Activated CD4-positive, alpha-beta T cell treated with anti-CD3 and anti-CD28 coated beads for 36 hours (primary cell): ENCODE data around the gene NAPG. TPM values are rescaled to one million over a fixed set of nuclear protein-coding genes. Genes with fewer than 3 reads are reported as not detected.

Source experiments
- ATAC-seq: fragments of 200-7000 bp; cut with Tn5 transposase; one replicate; pipeline ENCODE4 v1.10.0; 2021; ENCODE audit warnings: mild to moderate bottlenecking, moderate library complexity
- CTCF ChIA-PET: fragments of 350-600 bp; sonication (Branson Sonifier 250); formaldehyde crosslinking; loops from one replicate; lab custom pipeline; 2021; ENCODE audit warnings: antibody characterized with exemption; lab: Charles Lee
- POLR2A ChIA-PET: fragments of 350-600 bp; sonication (Branson Sonifier 250); formaldehyde crosslinking; loops from one replicate; lab custom pipeline; 2021; ENCODE audit warnings: antibody characterized with exemption, inconsistent platforms; lab: Charles Lee
- DNase-seq: peaks from one replicate; pipeline ENCODE4 v3.0.0-alpha.2; 2020
- H3K27ac Mint-ChIP-seq: one replicate; pipeline ENCODE4 v1.8.0; 2021; ENCODE audit warnings: mixed read lengths
- H3K27me3 Mint-ChIP-seq: one replicate; pipeline ENCODE4 v1.8.0; 2021; ENCODE audit warnings: mixed read lengths
- H3K36me3 Mint-ChIP-seq: one replicate; pipeline ENCODE4 v1.8.0; 2021; ENCODE audit warnings: low read depth, mixed read lengths
- H3K4me1 Mint-ChIP-seq: one replicate; pipeline ENCODE4 v1.8.0; 2021; ENCODE audit warnings: mixed read lengths
- H3K4me3 Mint-ChIP-seq: one replicate; pipeline ENCODE4 v1.8.0; 2021; ENCODE audit warnings: mild to moderate bottlenecking, moderate library complexity, mixed read lengths
- H3K9me3 Mint-ChIP-seq: one replicate; pipeline ENCODE4 v1.8.0; 2021; ENCODE audit warnings: low read depth, mixed read lengths
- intact Hi-C, 2 experiments: fragments of 100-400 bp; cut with DNase I in 1 of 2; cut with micrococcal nuclease in 1 of 2; formaldehyde crosslinking; loops; one replicate each; pipeline versions ENCODE4 v1.14.2 to v1.15.1; 2022 to 2024; cut with DNase I, micrococcal nuclease
- total RNA-seq, 2 experiments: library from RNA; stranded (reverse); gene quantifications; one replicate each; pipeline ENCODE4 v1.2.3, GENCODE V29; 2021

The NAPG gene
- total RNA-seq, 2 experiments from 2014 or later: 28.6 to 31.0 TPM

DNA sequence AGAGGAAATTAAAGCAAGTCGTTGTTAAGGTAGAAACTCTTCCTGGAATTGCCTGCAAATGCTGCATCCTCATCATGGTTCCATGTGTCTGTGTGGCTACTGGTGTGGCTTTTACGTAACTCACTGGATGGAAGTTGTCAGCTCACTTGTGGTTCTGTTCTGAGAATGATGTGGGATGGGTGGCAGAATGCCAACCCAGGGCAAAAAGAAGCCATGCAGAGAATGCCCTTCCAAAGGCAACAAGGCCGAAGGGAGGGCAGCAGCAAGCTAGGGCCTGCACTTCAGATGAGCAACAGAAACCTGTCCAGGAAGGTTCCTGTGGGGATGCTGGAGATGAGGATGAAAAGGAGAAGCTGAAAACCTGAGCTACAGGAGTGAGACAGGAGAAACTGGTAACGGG lies 10.4 kb upstream of the NAPG start:
- POLR2A ChIA-PET: no interaction called here

GRCh38 chr18:10516078-10516477 lies 9.7 kb upstream of the NAPG start:
- ATAC-seq (no peak), DNase-seq (no peak)
- Mint-ChIP-seq H3K4me1 (peaks cover 4% of the 10 kb centered on the region), H3K36me3 (no peaks in the 10 kb centered on the region), H3K4me3 (no peak overlapping the region), H3K9me3 (no peaks in the 10 kb centered on the region), H3K27me3 (peaks cover 35% of the 10 kb centered on the region), H3K27ac (no peak overlapping the region)
- intact Hi-C loops: no loop called here
- ChIA-PET CTCF (interaction anchor here (5.2 kb wide), 1 partner anchor 24 kb away, joined by 27 read pairs; no protein-coding TSS in a partner anchor), POLR2A (no interaction called here)

More for the DNA sequence above, 10.4 kb upstream of the NAPG start:
- H3K27ac Mint-ChIP-seq: no peak overlapping the region
- intact Hi-C loops: no loop called here
- ATAC-seq (no peak), DNase-seq (no peak)
- H3K36me3 Mint-ChIP-seq: no peaks in the 10 kb centered on the region
- CTCF ChIA-PET: interaction anchor here (1.0 to 1.5 kb wide), 2 partner anchors 23 to 25 kb away, joined by 4 read pairs; no protein-coding TSS in a partner anchor
- no peaks in the 10 kb centered on the region for H3K9me3 Mint-ChIP-seq
- H3K27me3 Mint-ChIP-seq: peaks cover 38% of the 10 kb centered on the region
- peaks cover 4% of the 10 kb centered on the region for H3K4me1 Mint-ChIP-seq
- no peak overlapping the region for H3K4me3 Mint-ChIP-seq

- H3K27ac Mint-ChIP-seq: no peak overlapping the region
- H3K27me3 Mint-ChIP-seq: peaks cover 34% of the 10 kb centered on the region
- POLR2A ChIA-PET: no interaction called here
- peaks cover 4% of the 10 kb centered on the region for H3K4me1 Mint-ChIP-seq
- DNase-seq: no peak
- no peak overlapping the region for H3K4me3 Mint-ChIP-seq
- CTCF ChIA-PET: interaction anchor here (0.6 to 5.2 kb wide), 7 partner anchors 9 to 688 kb away, joined by 3 to 29 read pairs (median 4); no protein-coding TSS in a partner anchor
- no peaks in the 10 kb centered on the region for H3K36me3 Mint-ChIP-seq
- no peak for ATAC-seq
- intact Hi-C loops: no loop called here
- no peaks in the 10 kb centered on the region for H3K9me3 Mint-ChIP-seq
Measured at GRCh38 chr18:10518595-10519255, 7.1 kb upstream of the NAPG start.

GRCh38 chr18:10519366-10519765 lies 6.5 kb upstream of the NAPG start:
- Mint-ChIP-seq H3K27ac (no peak overlapping the region), H3K36me3 (no peaks in the 10 kb centered on the region), H3K4me3 (no peak overlapping the region), H3K4me1 (peaks cover 7% of the 10 kb centered on the region), H3K27me3 (peaks cover 30% of the 10 kb centered on the region), H3K9me3 (no peaks in the 10 kb centered on the region)
- no peak for ATAC-seq
- DNase-seq: no peak
- ChIA-PET CTCF (interaction anchor here (0.8 to 5.2 kb wide), 5 partner anchors 10 to 547 kb away, joined by 3 to 29 read pairs (median 4); no protein-coding TSS in a partner anchor), POLR2A (no interaction called here)
- intact Hi-C loops: no loop called here

DNA sequence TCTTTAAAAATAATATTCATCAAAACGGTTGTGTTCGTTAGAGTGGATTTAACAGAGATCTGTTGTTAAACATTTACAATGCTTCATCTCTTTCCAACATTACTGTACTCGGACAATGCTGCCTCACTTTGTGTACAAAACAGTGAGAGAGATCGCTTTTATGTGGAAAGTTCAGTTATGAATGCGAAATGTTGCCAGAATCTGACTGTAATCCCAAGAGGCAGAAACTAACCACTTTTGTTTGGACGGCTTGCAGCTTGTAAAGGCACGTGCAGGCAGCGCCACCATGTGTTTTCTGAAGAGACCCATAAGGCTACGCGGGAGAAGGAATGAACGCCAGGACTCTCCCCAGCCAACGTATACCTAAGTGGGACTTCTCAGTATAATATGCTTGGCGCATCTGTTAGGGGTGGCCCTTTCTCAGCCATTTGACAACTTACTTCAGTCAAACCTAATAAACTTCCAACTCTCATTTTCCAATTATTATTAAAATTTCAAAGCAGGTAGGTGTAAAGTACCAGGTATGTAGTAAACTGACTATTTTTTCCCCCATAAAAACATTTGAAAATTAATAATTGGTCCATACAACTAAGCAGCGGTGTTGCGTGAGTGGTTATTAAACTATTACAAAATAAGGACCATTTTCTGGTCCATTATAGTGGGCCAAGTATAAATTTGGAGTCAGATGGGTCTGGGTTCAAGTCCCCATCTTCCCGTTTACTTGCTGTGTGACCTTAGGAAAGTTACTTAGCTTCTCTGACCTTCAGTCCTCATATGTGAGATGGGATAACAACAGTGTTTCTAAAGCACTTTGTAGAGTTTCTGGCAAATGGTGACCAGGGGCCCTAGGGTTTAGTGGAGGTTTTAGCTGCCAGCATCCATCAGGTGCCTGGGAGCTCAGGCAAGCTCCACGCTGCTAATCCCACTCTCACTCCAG lies 5.6 kb upstream of the NAPG start:
- Mint-ChIP-seq H3K9me3 (no peaks in the 10 kb centered on the region), H3K4me3 (no peak overlapping the region), H3K4me1 (peaks cover 16% of the 10 kb centered on the region), H3K27ac (no peak overlapping the region), H3K36me3 (no peaks in the 10 kb centered on the region), H3K27me3 (peaks cover 25% of the 10 kb centered on the region)
- peak; percentile 92 for ATAC-seq
- DNase-seq: peak; percentile 83
- intact Hi-C loops: loop anchor here (1.0 to 2.0 kb wide), 3 partner anchors 29 to 549 kb away; no protein-coding TSS in a partner anchor
- ChIA-PET CTCF (interaction anchor here (0.8 to 5.2 kb wide), 5 partner anchors 11 to 548 kb away, joined by 3 to 29 read pairs (median 4); no protein-coding TSS in a partner anchor), POLR2A (no interaction called here)

- Mint-ChIP-seq H3K27me3 (peaks cover 20% of the 10 kb centered on the region), H3K4me1 (peaks cover 20% of the 10 kb centered on the region), H3K27ac (no peak overlapping the region), H3K4me3 (no peak overlapping the region), H3K9me3 (no peaks in the 10 kb centered on the region), H3K36me3 (no peaks in the 10 kb centered on the region)
- POLR2A ChIA-PET: no interaction called here
- CTCF ChIA-PET: no interaction called here
- intact Hi-C loops: loop anchor here in 1 of 2 experiments (2.0 kb wide), 2 partner anchors 31 to 489 kb away; no protein-coding TSS in a partner anchor
- DNase-seq: no peak
- ATAC-seq: no peak
Measured at GRCh38 chr18:10521566-10521965, 4.3 kb upstream of the NAPG start.

DNA sequence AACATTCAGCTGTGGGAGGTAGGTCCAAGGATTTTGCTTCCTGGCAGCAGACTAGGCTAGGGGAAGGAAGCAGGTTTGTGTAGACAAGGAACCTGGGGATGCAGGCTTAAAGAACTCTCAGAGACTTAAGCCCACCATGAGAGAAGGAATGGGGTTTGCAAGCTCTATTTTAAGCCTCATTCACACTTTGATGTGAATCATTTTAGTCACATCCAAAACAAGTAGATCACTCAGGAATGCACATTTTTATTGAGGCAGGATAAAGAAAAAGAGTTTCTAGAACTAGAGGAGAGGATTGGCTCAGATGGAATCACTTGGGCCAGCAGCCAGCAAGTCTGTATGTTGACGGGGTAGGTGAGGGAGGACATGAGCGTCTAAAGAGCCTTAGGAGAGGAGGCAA lies 3.3 kb upstream of the NAPG start:
- Mint-ChIP-seq H3K9me3 (no peaks in the 10 kb centered on the region), H3K4me1 (peaks cover 26% of the 10 kb centered on the region), H3K4me3 (no peak overlapping the region), H3K36me3 (no peaks in the 10 kb centered on the region), H3K27ac (no peak overlapping the region), H3K27me3 (peaks cover 15% of the 10 kb centered on the region)
- DNase-seq: no peak
- POLR2A ChIA-PET: no interaction called here
- no peak for ATAC-seq
- intact Hi-C loops: no loop called here
- CTCF ChIA-PET: no interaction called here

GRCh38 chr18:10523544-10523943 lies 2.3 kb upstream of the NAPG start:
- ChIA-PET CTCF (no interaction called here), POLR2A (no interaction called here)
- Mint-ChIP-seq H3K4me1 (peaks cover 33% of the 10 kb centered on the region), H3K9me3 (no peaks in the 10 kb centered on the region), H3K27ac (no peak overlapping the region), H3K4me3 (no peak overlapping the region), H3K36me3 (no peaks in the 10 kb centered on the region), H3K27me3 (peaks cover 13% of the 10 kb centered on the region)
- intact Hi-C loops: no loop called here
- ATAC-seq (no peak), DNase-seq (no peak)

DNA sequence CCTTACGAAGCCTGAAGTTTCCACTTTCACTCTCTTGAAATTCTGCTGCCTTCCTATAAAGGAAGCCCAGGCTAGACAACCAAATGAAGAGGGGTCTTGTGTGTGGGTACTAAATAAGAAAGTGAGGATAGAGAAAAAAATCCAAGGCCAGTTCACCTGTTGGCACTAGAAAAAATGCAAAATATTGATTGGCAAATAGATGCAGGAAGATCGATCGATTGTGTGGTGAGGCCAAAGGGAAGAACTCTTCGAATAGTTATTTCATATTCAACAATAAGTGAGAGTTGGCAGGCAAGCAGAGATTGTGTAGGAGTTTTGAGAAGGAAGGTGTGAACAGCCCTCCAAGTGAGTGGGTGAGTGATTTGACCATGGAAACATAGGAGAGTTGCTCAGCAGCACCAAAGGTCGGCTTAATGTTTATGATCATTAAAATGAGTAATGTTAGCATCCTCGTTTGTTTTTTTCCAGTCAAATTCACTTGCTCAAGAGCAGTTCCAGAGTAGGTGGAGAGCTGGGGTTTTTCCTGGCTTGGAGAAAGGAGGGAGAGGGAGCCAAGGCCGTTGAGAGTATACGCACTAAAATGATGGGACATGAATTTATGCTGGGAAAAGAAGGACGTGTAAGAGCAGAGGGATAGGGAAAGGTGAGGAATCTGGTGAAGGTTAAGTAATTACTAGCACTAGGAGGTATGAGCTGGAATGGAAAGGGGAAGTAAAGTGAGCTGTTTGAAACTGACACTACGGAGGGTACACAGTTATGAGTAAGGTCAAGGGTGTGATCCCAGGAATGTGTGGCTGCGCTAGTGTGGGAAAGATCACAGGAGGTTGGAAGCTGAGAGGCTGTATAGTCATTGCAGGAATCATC lies 1.1 kb upstream of the NAPG start:
- Mint-ChIP-seq H3K27ac (peak overlapping the region; percentile 82), H3K36me3 (no peaks in the 10 kb centered on the region), H3K9me3 (no peaks in the 10 kb centered on the region), H3K4me3 (peak overlapping the region; percentile 92), H3K27me3 (peaks cover 4% of the 10 kb centered on the region), H3K4me1 (peaks cover 43% of the 10 kb centered on the region)
- ChIA-PET CTCF (interaction anchor here (0.6 to 0.8 kb wide), 3 partner anchors 11 to 34 kb away, joined by 3 read pairs; no protein-coding TSS in a partner anchor), POLR2A (no interaction called here)
- ATAC-seq (no peak), DNase-seq (peak; percentile 21)
- intact Hi-C loops: loop anchor here (2.0 to 5.0 kb wide), 7 partner anchors 32 to 1917 kb away; partner anchors contain the start of genes CHMP1B (in 1 of the 2), PPP4R1 (in 1 of the 2), RAB12 (in 1 of the 2) and RALBP1 (in 1 of the 2)

DNA sequence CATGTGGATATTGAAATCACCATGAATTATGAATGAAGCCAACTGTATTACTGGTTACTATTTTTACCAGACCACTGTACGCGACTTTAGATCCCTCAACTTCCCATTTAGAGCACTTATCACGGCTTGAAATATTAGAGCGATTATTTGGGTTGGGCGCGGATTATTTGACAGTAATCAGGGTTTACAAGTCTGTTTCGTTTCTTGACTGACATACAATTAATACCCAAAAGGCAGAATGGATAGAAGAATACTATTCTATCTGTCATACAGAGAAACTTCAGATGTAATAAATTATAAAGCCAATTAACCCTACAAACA lies 496 bp upstream of the NAPG start:
- POLR2A ChIA-PET: no interaction called here

More for the DNA sequence above, 496 bp upstream of the NAPG start:
- DNase-seq: no peak
- Mint-ChIP-seq H3K36me3 (peaks cover 2% of the 10 kb centered on the region), H3K9me3 (no peaks in the 10 kb centered on the region), H3K4me1 (peaks cover 46% of the 10 kb centered on the region), H3K4me3 (peak overlapping the region; percentile 92), H3K27ac (peak overlapping the region; percentile 82), H3K27me3 (peaks cover 4% of the 10 kb centered on the region)
- CTCF ChIA-PET: interaction anchor here (0.6 to 0.8 kb wide), 2 partner anchors 15 to 35 kb away, joined by 3 read pairs; no protein-coding TSS in a partner anchor
- intact Hi-C loops: loop anchor here (2.0 to 5.0 kb wide), 7 partner anchors 33 to 1918 kb away; partner anchors contain the start of genes CHMP1B (in 1 of the 2), PPP4R1 (in 1 of the 2), RAB12 (in 1 of the 2) and RALBP1 (in 1 of the 2)
- ATAC-seq: no peak
